ENCODE measurements around the gene CHPF2. TPM values are rescaled to one million over a fixed set of nuclear protein-coding genes. Genes with fewer than 3 reads are reported as not detected.

The CHPF2 gene
- polyA plus RNA-seq, 10 donors = 16.6 to 29.8 (median 22.4) TPM

- peak in 1 of 3 donors; percentile 57 for DNase-seq
These were observed 13.2 kb downstream of the CHPF2 start for GRCh38 chr7:151245360-151246101.

GRCh38 chr7:151246102-151246850 lies 14.0 kb downstream of the CHPF2 start:
- DNase-seq = peak in 1 of 3 donors; percentile 64

- peak; percentile 75 to 87 (median 81) for DNase-seq
These were observed 14.7 kb downstream of the CHPF2 start for GRCh38 chr7:151246851-151247580.

- DNase-seq = peak in 1 of 3 donors; percentile 61
These were observed 15.5 kb downstream of the CHPF2 start for GRCh38 chr7:151247611-151248345.

GRCh38 chr7:151248346-151249033 lies 16.2 kb downstream of the CHPF2 start, which contains the start of gene SMARCD3:
Gene SMARCD3 (minus strand): TSS chr7:151248694. CDS start chr7:151248562, 132 bp downstream.
- peak in 2 of 3 donors; percentile 80 to 93 for DNase-seq

- peak in 2 of 3 donors; percentile 61 to 88 for DNase-seq
These were observed 16.9 kb downstream of the CHPF2 start for GRCh38 chr7:151249034-151249731.

- DNase-seq = peak in 2 of 3 donors; percentile 67 to 76
These were observed 17.4 kb downstream of the CHPF2 start for GRCh38 chr7:151249732-151250072.

GRCh38 chr7:151250181-151251132 lies 18.2 kb downstream of the CHPF2 start:
- DNase-seq = no peak

GRCh38 chr7:151251328-151251688 lies 19.0 kb downstream of the CHPF2 start:
- peak in 1 of 3 donors; percentile 61 for DNase-seq

- peak; percentile 74 to 96 (median 90) for DNase-seq
These were observed 19.6 kb downstream of the CHPF2 start for GRCh38 chr7:151251689-151252560.

- no peak for DNase-seq
These were observed 20.2 kb downstream of the CHPF2 start for GRCh38 chr7:151252561-151252835.

GRCh38 chr7:151252961-151253711 lies 20.9 kb downstream of the CHPF2 start:
- DNase-seq = peak in 1 of 3 donors; percentile 73

- no peak for DNase-seq
These were observed 22.0 kb downstream of the CHPF2 start for GRCh38 chr7:151254316-151254715.

GRCh38 chr7:151254851-151255250 lies 22.6 kb downstream of the CHPF2 start:
- DNase-seq = no peak

GRCh38 chr7:151255390-151255789 lies 23.1 kb downstream of the CHPF2 start:
- DNase-seq = no peak

GRCh38 chr7:151256410-151257045 lies 24.2 kb downstream of the CHPF2 start:
- peak in 1 of 3 donors; percentile 29 for DNase-seq

- DNase-seq = no peak
These were observed 25.7 kb downstream of the CHPF2 start for GRCh38 chr7:151257990-151258389.
